H1 (cell line): ENCODE data around the gene FCAMR. TPM values are rescaled to one million over a fixed set of nuclear protein-coding genes. Genes with fewer than 3 reads are reported as not detected.

Experiments
- CTCF ChIA-PET: fragments of 300-600 bp; sonication (Branson Sonifier 250); formaldehyde crosslinking; loops from one replicate; lab custom pipeline; 2021; ENCODE audit not compliant: partially characterized antibody; lab: Charles Lee
- POLR2A ChIA-PET: fragments of 300-600 bp; sonication (Branson Sonifier 250); formaldehyde crosslinking; loops from one replicate; lab custom pipeline; 2021; ENCODE audit warnings: inconsistent platforms; ENCODE audit not compliant: partially characterized antibody; lab: Charles Lee
- DNase-seq, 2 experiments: peaks; one replicate each; pipeline versions ENCODE4 v3.0.0 to v3.0.0-alpha.2; 2010 to 2022; ENCODE audit warnings: low spot score in 2 of 2, low read depth in 1 of 2, mixed read lengths in 1 of 2
- FAIRE-seq: peaks from 2 replicates; lab custom pipeline; 2011; peaks lifted over from hg19 to GRCh38; lab: Jason Lieb, UNC
- H2AFZ ChIP-seq: 2 replicates; pipeline ENCODE4 v1.8.1; 2012; ENCODE audit warnings: low read length, inconsistent platforms
- H2AK5ac ChIP-seq: 2 replicates; pipeline ENCODE4 v1.6.1; 2013; ENCODE audit warnings: low read depth, low read length
- H2BK120ac ChIP-seq: replicated peaks from 2 replicates; pipeline ENCODE3; 2013; ENCODE audit warnings: low read depth, low read length, inconsistent platforms
- H2BK12ac ChIP-seq: 2 replicates; pipeline ENCODE4 v1.6.1; 2013; ENCODE audit warnings: low read depth, low read length
- H2BK15ac ChIP-seq: 2 replicates; pipeline ENCODE4 v1.6.1; 2013; ENCODE audit warnings: low read length
- H2BK20ac ChIP-seq: 2 replicates; pipeline ENCODE4 v1.6.1; 2013; ENCODE audit warnings: low read length
- H2BK5ac ChIP-seq: 2 replicates; pipeline ENCODE4 v1.6.1; 2013; ENCODE audit warnings: low read depth, low read length
- H3K14ac ChIP-seq: 2 replicates; pipeline ENCODE4 v1.6.1; 2013; ENCODE audit warnings: inconsistent platforms; ENCODE audit not compliant: insufficient read length
- H3K18ac ChIP-seq: 2 replicates; pipeline ENCODE4 v1.6.1; 2013; ENCODE audit warnings: low read length; ENCODE audit errors: extremely low read depth
- H3K23ac ChIP-seq: 2 replicates; pipeline ENCODE4 v1.6.1; 2013; ENCODE audit warnings: inconsistent platforms; ENCODE audit not compliant: insufficient read length
- H3K23me2 ChIP-seq: 2 replicates; pipeline ENCODE4 v1.6.1; 2013; ENCODE audit warnings: low read depth, low read length
- H3K27ac ChIP-seq: 2 replicates; pipeline ENCODE4 v1.6.1; 2011; ENCODE audit warnings: low read depth, low read length, inconsistent platforms
- H3K27me3 ChIP-seq, 4 experiments: replicated peaks in 1 of 4; 1 replicate in 1 of 4; 2 replicates in 3 of 4; pipeline versions ENCODE4 v1.6.1 to v1.8.1; 2011 to 2013; ENCODE audit warnings: low read length in 3 of 4, mild to moderate bottlenecking in 3 of 4, inconsistent platforms in 2 of 4, mixed read lengths in 2 of 4, moderate library complexity in 1 of 4; ENCODE audit not compliant: control insufficient read depth in 3 of 4, insufficient read depth in 3 of 4; ENCODE audit errors: extremely low read depth in 1 of 4
- H3K36me3 ChIP-seq, 4 experiments: 2 replicates each; pipeline versions ENCODE4 v1.6.1 to v1.8.1; 2011 to 2013; ENCODE audit warnings: mild to moderate bottlenecking in 4 of 4, low read length in 3 of 4, moderate library complexity in 2 of 4, control low read depth in 1 of 4, inconsistent platforms in 1 of 4; ENCODE audit not compliant: insufficient read depth in 4 of 4, control insufficient read depth in 2 of 4
- H3K4ac ChIP-seq: replicated peaks from 2 replicates; pipeline ENCODE3; 2013; ENCODE audit warnings: low read length, low read depth, mixed read lengths, inconsistent platforms; ENCODE audit not compliant: insufficient read length
- H3K4me1 ChIP-seq, 4 experiments: replicated peaks in 1 of 4; 1 replicate in 1 of 4; 2 replicates in 3 of 4; pipeline versions ENCODE4 v1.6.1 to v1.8.1; 2011 to 2013; ENCODE audit warnings: low read length in 3 of 4, inconsistent platforms in 2 of 4, mixed read lengths in 1 of 4; ENCODE audit not compliant: insufficient read depth in 4 of 4, control insufficient read depth in 3 of 4
- H3K4me2 ChIP-seq, 2 experiments: 2 replicates each; pipeline versions ENCODE4 v1.6.1 to v1.8.1; 2011 to 2013; ENCODE audit warnings: low read depth in 2 of 2, low read length in 2 of 2, control low read depth in 1 of 2, inconsistent platforms in 1 of 2, mild to moderate bottlenecking in 1 of 2; ENCODE audit not compliant: insufficient read depth in 1 of 2
- H3K4me3 ChIP-seq, 4 experiments: fragments of 200-600, 300-600 bp in 1 of 4; sonication (generic), shearing (Covaris generic), sonication (Bioruptor Twin) in 1 of 4; 2 replicates each; pipeline versions ENCODE4 v1.5.1 to v1.8.1; 2011 to 2016; ENCODE audit warnings: low read length in 4 of 4, low read depth in 3 of 4, control low read depth in 2 of 4, inconsistent platforms in 2 of 4, mild to moderate bottlenecking in 2 of 4, mixed read lengths in 1 of 4, moderate library complexity in 1 of 4; ENCODE audit not compliant: insufficient read depth in 2 of 4; ENCODE audit errors: extremely low read depth in 1 of 4
- H3K56ac ChIP-seq: replicated peaks from 2 replicates; pipeline ENCODE3; 2013; ENCODE audit warnings: low read depth, mild to moderate bottlenecking, mixed read lengths, low read length, inconsistent platforms; ENCODE audit not compliant: insufficient read length
- H3K79me1 ChIP-seq: 2 replicates; pipeline ENCODE4 v1.6.1; 2013; ENCODE audit warnings: low read depth, low read length, control low read depth
- H3K79me2 ChIP-seq, 2 experiments: 2 replicates each; pipeline versions ENCODE4 v1.6.1 to v1.8.1; 2012 to 2013; ENCODE audit warnings: low read length in 2 of 2, mild to moderate bottlenecking in 2 of 2, inconsistent platforms in 1 of 2; ENCODE audit not compliant: insufficient read depth in 2 of 2, control insufficient read depth in 1 of 2
- H3K9ac ChIP-seq, 4 experiments: replicated peaks in 1 of 4; 1 replicate in 1 of 4; 2 replicates in 3 of 4; pipeline versions ENCODE4 v1.6.1 to v1.8.1; 2011 to 2013; ENCODE audit warnings: low read depth in 3 of 4, low read length in 3 of 4, control low read depth in 2 of 4, mild to moderate bottlenecking in 2 of 4, moderate library complexity in 2 of 4, inconsistent platforms in 1 of 4; ENCODE audit errors: extremely low read depth in 1 of 4
- H3K9me3 ChIP-seq, 2 experiments: 2 replicates each; pipeline versions ENCODE4 v1.6.1 to v1.8.1; 2012 to 2013; ENCODE audit warnings: mild to moderate bottlenecking in 2 of 2, moderate library complexity in 2 of 2, control low read depth in 1 of 2, inconsistent platforms in 1 of 2, low read depth in 1 of 2, low read length in 1 of 2, mixed read lengths in 1 of 2; ENCODE audit not compliant: insufficient read depth in 2 of 2
- H4K20me1 ChIP-seq, 2 experiments: replicated peaks in 1 of 2; 2 replicates each; pipeline versions ENCODE3 to v1.8.1; 2011 to 2013; ENCODE audit warnings: inconsistent platforms in 2 of 2, low read length in 2 of 2, mild to moderate bottlenecking in 1 of 2; ENCODE audit not compliant: insufficient read depth in 2 of 2, control insufficient read depth in 1 of 2
- H4K5ac ChIP-seq: 2 replicates; pipeline ENCODE4 v1.6.1; 2013; ENCODE audit warnings: low read length, low read depth, mixed read lengths, inconsistent platforms; ENCODE audit not compliant: insufficient read length
- H4K8ac ChIP-seq: 2 replicates; pipeline ENCODE4 v1.8.0; 2013; ENCODE audit warnings: mild to moderate bottlenecking, moderate library complexity, low read length, inconsistent platforms; ENCODE audit not compliant: insufficient read depth; ENCODE audit errors: extremely low read depth
- H4K91ac ChIP-seq: replicated peaks from 2 replicates; pipeline ENCODE3; 2013; ENCODE audit warnings: low read length, mixed read lengths, inconsistent platforms; ENCODE audit not compliant: insufficient read length
- ASH2L ChIP-seq: fragments of 200-600, 300-600 bp; sonication (generic); IDR thresholded peaks from one replicate; pipeline ENCODE4 v1.7.1; 2017; ENCODE audit warnings: low read length
- JUND ChIP-seq: IDR thresholded peaks from 2 replicates; pipeline ENCODE4 v1.6.1; 2011; ENCODE audit warnings: mild to moderate bottlenecking, improper control_type of control experiment, low read length
- KDM4A ChIP-seq: IDR thresholded peaks from one replicate; pipeline ENCODE4 v1.7.1; 2012; ENCODE audit warnings: low read depth, mild to moderate bottlenecking, moderate library complexity, low read length, inconsistent platforms; ENCODE audit not compliant: severe bottlenecking
- PHF8 ChIP-seq: fragments of 200-600 bp; sonication (generic); conservative IDR thresholded peaks from 2 replicates; pipeline ENCODE4 v1.7.1; 2012; ENCODE audit warnings: low read depth, mild to moderate bottlenecking, inconsistent platforms, low read length, moderate library complexity
- RAD21 ChIP-seq, 2 experiments: IDR thresholded peaks in 1 of 2; conservative IDR thresholded peaks in 1 of 2; 2 replicates each; pipeline ENCODE4 v1.6.1; 2011; ENCODE audit warnings: low read depth in 2 of 2, low read length in 2 of 2, improper control_type of control experiment in 1 of 2, inconsistent platforms in 1 of 2, mild to moderate bottlenecking in 1 of 2, moderate library complexity in 1 of 2
- SRF ChIP-seq: IDR thresholded peaks from 2 replicates; pipeline ENCODE4 v1.6.1; 2011; ENCODE audit warnings: mild to moderate bottlenecking, low read depth, low read length, moderate library complexity
- SUZ12 ChIP-seq: fragments of 200-600 bp; sonication (generic); IDR thresholded peaks from 2 replicates; pipeline ENCODE4 v1.6.1; 2012; ENCODE audit warnings: mild to moderate bottlenecking, inconsistent platforms, low read length, moderate library complexity, mixed read lengths
- WGBS, 2 experiments: shearing (Covaris generic) in 1 of 2; methylation state at CpG; one replicate each; pipeline versions ENCODE4 v1.1.6 to v1.1.7; 2013 to 2015; ENCODE audit warnings: low lambda C conversion rate in 2 of 2, mixed read lengths in 2 of 2, inconsistent platforms in 1 of 2, low coverage in 1 of 2, missing lambda C conversion rate in 1 of 2; ENCODE audit not compliant: insufficient replicate concordance in 2 of 2, insufficient coverage in 1 of 2, insufficient read length in 1 of 2; ENCODE audit errors: extremely low coverage in 1 of 2, missing lambda C conversion rate in 1 of 2; 5-methylcytosine and 5-hydroxymethylcytosine counted together
- polyA plus RNA-seq, 7 experiments: library from polyadenylated mRNA; depleted of rRNA in 3 of 7; stranded (reverse) in 5 of 7; unstranded in 2 of 7; fragments of >200 nt in 5 of 7; fragments of 200-250 nt in 2 of 7; gene quantifications; 1 replicate in 5 of 7; 2 replicates in 1 of 7; 4 replicates in 1 of 7; pipeline versions ENCODE4 v1.2.1 to v1.2.3, GENCODE V29; 2011 to 2013; ENCODE audit warnings: missing spikeins in 2 of 7, mixed read lengths in 2 of 7
- total RNA-seq: library from RNA; stranded (reverse); fragmentation: NEBNext Ultra II Directional; extraction: Animal tissue kit (Norgen Biotek cat#: 25700); gene quantifications from 2 replicates; pipeline ENCODE4 v1.2.1, GENCODE V29; 2021

The FCAMR gene
- total and polyA plus RNA-seq, 2 of the 8 experiments (the other 6 are each of a cell fraction or from before 2014, with no cell fraction given), result not detected

DNA sequence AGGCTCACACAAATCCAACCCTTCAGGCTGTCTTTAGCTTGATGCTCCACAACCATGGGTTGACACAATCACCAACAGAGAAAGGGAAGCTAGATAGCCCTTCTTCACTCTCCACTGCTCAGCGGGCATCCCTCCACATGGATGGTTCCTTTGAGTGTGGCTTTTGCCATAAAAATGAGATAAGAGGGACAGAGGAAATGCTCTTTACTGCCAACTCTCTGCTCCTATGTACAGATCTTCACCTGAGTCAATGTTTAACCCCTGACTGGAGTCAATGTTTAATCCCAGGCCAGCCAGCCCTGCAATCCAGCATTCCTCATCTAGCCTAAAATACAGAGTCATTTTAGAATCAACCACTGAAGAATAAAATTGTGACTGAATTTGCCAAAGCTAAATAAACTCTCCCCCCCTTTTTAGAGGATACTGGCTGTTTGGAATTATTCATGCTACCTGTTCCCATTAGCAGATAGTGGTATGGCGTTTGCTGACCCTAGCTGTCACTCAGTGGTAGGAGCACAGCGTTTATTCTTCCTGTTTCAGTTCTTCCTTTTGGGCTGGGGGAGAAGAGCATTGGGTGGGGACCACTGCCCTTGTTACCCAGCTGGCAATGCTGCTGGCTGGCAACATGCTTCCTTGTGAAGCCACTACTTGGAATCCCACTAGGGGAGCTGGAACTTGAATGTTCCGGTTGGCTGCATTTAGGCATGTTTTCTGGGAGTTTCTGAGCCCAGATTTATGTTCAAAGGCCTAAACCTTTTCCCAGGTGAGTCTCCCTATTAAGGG lies 18.8 kb downstream of the FCAMR start:
- H3K79me2 ChIP-seq, result no peaks in the 10 kb centered on the region
- H3K27ac ChIP-seq, result no peak overlapping the region
- H4K20me1 ChIP-seq, result no peaks in the 10 kb centered on the region
- H3K4ac ChIP-seq, result no peak overlapping the region
- no peak overlapping the region for H3K9ac ChIP-seq
- no peak for DNase-seq
- no peak overlapping the region for H4K8ac ChIP-seq
- 86% methylated on average over 4 of the region's 4 CpGs; no CpG with 5 or more reads in 1 of the 2 experiments for WGBS, 2 experiments
- H3K4me2 ChIP-seq, result no peak overlapping the region
- H2BK5ac ChIP-seq, result no peak overlapping the region
- no peak overlapping the region for H3K56ac ChIP-seq
- H3K23me2 ChIP-seq, result no peaks in the 10 kb centered on the region
- H2AFZ ChIP-seq, result no peak overlapping the region
- no peak overlapping the region for H2BK15ac ChIP-seq
- H3K23ac ChIP-seq, result no peak overlapping the region
- H2AK5ac ChIP-seq, result no peak overlapping the region
- no peak for FAIRE-seq
- H2BK120ac ChIP-seq, result no peak overlapping the region
- H3K79me1 ChIP-seq, result no peaks in the 10 kb centered on the region
- CTCF ChIA-PET, result interaction anchor here (0.6 to 13.6 kb wide), 7 partner anchors 19 to 153 kb away, joined by 3 to 226 read pairs (median 4); partner anchors contain the start of gene FCAMR
- H4K91ac ChIP-seq, result no peak overlapping the region
- no peak overlapping the region for H2BK20ac ChIP-seq
- TF ChIP-seq JUND (no peak), SRF (no peak), KDM4A (no peak), ASH2L (no peak), SUZ12 (no peak), PHF8 (no peak), RAD21 (IDR thresholded peaks at IDR 0.05 in 1 of 2, conservative IDR thresholded peaks at IDR 0.05 in 1 of 2; ENCODE audit: low read depth in 2 of 2, low read length in 2 of 2) (no peak)
- H3K14ac ChIP-seq, result no peak overlapping the region
- POLR2A ChIA-PET, result interaction anchor here (1.4 kb wide), 1 partner anchor 16 kb away, joined by 3 read pairs; no protein-coding TSS in a partner anchor
- no peak overlapping the region for H4K5ac ChIP-seq
- H3K4me3 ChIP-seq, result no peak overlapping the region
- no peak overlapping the region for H2BK12ac ChIP-seq
- no peak overlapping the region for H3K18ac ChIP-seq
- no peaks in the 10 kb centered on the region for H3K4me1 ChIP-seq
- H3K9me3 ChIP-seq, result no peaks in the 10 kb centered on the region
- H3K36me3 ChIP-seq, result no peaks in the 10 kb centered on the region
- peaks cover 0 to 3% (median 0%) of the 10 kb centered on the region in 4 experiments; a peak in 1 of 7 replicates for H3K27me3 ChIP-seq
